GM12865 (cell line): ENCODE results near the gene ANKRD45.
"Not testable (repeated sequence)": the region's sequence is repeated elsewhere in the genome, so short reads cannot be mapped to it uniquely, and the experiment has no call there.

ENCODE experiments used
- DNase-seq: peaks from one replicate; pipeline ENCODE4 v3.0.0; 2010; ENCODE audit warnings: low read depth
- H3K4me3 ChIP-seq: 2 replicates; pipeline ENCODE4 v1.5.1; 2011; ENCODE audit warnings: mild to moderate bottlenecking, low read depth, low read length, control low read depth
- TF ChIP-seq, protein P1 (sequence below): IDR thresholded peaks from 2 replicates; pipeline ENCODE4 v1.5.1; 2011; ENCODE audit warnings: low read length, control low read depth, low read depth, inconsistent platforms; ENCODE audit not compliant: insufficient read depth; ENCODE audit errors: missing control alignments

The ANKRD45 gene

DNA sequence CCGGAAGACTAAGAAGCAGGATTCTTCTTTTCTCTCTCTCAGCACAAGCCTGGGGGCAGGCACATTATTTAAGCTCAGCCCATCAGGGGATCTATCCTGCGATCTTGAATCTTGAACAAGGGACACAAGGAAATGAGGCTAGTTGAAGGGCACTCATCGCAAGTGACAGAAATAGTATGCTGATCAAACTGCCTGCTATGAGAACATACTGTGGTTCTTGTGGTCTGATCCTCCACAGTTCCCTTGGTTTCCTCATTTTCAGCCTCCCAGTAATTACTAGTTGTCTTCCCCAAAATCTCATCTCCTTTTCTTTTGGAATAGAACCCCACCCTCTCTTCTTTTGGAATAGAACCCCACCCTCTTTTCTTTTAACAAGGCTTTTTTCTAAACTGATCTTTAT is 6.5 kb downstream of the ANKRD45 start:
- no peak for DNase-seq
- TF ChIP-seq, protein P1, sequence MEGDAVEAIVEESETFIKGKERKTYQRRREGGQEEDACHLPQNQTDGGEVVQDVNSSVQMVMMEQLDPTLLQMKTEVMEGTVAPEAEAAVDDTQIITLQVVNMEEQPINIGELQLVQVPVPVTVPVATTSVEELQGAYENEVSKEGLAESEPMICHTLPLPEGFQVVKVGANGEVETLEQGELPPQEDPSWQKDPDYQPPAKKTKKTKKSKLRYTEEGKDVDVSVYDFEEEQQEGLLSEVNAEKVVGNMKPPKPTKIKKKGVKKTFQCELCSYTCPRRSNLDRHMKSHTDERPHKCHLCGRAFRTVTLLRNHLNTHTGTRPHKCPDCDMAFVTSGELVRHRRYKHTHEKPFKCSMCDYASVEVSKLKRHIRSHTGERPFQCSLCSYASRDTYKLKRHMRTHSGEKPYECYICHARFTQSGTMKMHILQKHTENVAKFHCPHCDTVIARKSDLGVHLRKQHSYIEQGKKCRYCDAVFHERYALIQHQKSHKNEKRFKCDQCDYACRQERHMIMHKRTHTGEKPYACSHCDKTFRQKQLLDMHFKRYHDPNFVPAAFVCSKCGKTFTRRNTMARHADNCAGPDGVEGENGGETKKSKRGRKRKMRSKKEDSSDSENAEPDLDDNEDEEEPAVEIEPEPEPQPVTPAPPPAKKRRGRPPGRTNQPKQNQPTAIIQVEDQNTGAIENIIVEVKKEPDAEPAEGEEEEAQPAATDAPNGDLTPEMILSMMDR: no peak
- H3K4me3 ChIP-seq: no peak overlapping the region

DNA sequence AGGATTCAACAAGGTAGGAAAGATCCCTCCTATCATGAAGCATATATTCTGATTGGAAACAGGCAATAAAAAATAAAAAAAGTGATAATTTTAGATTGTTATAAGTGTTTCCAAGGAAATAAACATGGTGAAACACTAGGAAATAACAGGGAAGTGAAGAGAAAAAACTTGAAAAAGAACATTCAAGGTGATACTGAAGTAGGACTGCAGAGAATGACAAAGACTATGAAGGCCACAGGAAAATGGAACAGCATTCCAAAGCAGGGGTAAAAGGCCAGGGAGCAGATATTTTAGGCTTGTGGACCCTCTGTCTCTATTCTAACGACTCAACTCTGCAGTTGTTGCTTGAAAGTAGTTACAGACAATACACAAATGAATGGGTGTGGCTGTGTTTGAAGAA is 7.9 kb downstream of the ANKRD45 start:
- no peak for DNase-seq
- H3K4me3 ChIP-seq: no peak overlapping the region
- TF ChIP-seq, protein P1: no peak

DNA sequence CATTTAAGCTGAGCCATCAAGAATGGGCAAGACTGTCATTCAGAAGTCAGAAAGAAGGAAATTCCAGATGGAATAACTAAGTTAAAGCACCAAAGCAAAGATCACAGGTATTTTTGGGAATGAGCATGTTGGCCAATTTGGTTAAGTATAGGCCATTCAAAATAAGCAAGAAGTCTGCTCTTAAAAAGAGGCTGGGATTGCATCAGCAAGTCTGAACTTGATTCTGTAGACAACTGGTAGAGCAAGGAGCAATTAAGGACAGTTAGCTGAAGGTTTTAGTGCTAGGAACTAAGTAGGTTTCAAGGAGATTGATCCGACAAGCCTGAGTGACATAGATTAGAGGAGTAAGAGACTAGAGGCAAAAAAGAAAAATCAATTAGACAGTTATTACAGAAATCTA is 8.4 kb downstream of the ANKRD45 start:
- H3K4me3 ChIP-seq: no peak overlapping the region
- TF ChIP-seq, protein P1: no peak
- DNase-seq: no peak

DNA sequence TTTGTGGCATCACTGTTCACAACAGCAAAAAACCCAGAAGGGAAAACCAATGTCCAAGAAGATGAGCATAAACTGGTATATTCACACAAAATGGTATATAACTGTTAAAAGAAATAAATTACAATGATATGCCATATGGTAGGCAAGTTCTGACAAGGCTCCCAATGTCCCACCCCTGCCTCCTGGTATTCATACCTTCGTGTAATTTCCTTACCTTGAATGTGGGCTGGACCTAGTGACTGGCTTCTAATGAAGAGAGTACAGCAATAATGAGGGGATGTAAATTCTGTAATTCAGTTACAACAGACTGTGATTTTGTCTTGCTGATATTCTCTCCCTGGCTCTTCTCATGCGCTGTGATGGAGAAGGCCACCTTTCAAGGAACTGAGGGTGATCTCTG is 9.3 kb downstream of the ANKRD45 start:
- TF ChIP-seq, protein P1: no peak
- no peak for DNase-seq

DNA sequence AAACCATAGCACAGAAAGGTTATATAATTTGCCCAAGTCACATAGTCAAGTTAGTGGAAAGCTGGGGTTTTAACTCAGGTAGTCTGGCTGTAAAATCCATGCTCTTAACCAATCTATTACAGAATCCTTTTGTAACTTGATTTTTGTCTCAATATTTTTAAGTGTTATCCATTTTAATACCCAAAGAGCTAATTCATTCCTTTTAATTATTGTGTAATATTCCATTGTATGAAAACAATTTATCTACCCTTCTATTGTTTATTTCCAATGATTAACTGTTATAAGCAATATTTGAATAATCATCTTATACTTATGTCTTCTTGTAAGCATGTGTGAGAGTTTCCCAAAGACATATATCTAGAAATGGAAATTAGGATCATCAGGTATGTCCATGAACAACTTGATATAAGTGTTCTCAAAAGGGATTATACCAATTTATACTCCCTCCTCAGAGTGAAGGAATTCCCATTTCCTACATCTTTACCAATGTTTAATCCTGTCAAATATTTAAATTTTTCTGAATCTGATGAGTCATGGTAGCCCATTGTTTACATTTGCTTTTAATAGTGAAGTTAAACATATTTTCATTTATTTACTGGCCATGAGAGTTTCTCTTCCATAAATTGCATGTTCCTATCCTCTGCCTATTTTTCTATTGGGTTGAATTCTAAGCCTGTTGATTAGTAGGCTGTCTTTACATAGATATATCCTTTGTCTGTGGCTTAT is 20.6 kb downstream of the ANKRD45 start:
- TF ChIP-seq, protein P1: no peak
- DNase-seq: no peak
- H3K4me3 ChIP-seq: no peak overlapping the region

More for the DNA sequence above, 9.3 kb downstream of the ANKRD45 start:
- no peak overlapping the region for H3K4me3 ChIP-seq

DNA sequence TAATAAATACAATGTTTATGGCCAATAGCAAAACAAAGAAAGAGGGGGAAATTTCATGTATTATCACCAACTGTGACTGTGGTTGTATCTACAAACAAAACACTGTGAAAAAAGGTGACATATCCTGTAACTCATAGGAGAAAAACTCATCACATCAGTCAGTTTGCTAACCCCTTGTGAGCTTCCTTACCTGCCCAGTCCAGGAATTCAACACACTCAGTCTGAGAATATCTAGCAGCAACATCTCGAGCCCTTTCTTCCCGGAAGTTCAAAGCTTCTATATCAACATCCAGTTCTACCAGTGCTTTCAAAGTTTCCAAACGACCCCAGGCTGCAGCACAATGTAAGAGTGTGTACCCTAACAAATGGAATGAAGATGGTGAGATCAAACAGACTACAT is 23.0 kb downstream of the ANKRD45 start:
- TF ChIP-seq, protein P1: no peak
- no peak for DNase-seq
- H3K4me3 ChIP-seq: no peak overlapping the region

DNA sequence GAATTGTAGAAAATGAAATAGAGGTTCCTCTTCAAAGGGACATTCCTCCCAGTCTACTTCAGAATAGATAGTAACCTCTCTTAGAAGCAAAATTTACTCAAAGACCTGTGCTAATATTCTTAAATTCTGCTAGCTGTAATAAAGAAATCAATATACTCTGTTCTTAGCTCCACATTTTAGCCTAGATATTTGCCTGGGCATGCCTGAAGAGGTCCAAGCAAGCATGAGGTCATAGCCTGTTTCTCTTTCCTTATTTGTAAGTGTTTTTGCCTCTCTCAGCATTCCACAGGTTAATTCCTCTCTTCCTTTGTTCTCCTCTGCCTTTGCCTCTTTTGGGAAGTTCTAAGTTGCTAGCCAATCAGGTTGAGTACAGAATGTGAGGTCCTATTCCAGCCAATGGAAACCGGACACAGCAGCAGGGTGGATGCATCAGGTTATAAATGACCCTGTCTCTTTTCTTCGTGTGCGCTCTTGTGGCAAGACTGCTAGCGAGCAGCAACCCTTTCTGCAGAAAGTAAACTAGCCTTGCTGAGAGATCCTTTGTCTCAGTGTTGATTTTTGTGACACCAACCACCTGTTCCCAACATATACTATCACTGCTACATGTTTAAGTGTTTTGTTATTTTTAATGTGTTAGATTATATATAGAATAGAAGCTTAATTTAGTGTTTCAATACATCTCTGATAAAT is 27.1 kb downstream of the ANKRD45 start:
- H3K4me3 ChIP-seq, DNase-seq: not testable (repeated sequence)
